Measurements from ENCODE around the gene UBL7. TPM values are rescaled to one million over a fixed set of nuclear protein-coding genes. Genes with fewer than 3 reads are reported as not detected.

UBL7 gene
- total RNA-seq = 40.2 TPM
- long read RNA-seq, transcript UBL7-201 (11 exons, 1,360 nt) = major isoform, 43 of 105 reads
- long read RNA-seq, transcript UBL7-202 (11 exons, 1,427 nt) = minor isoform, 41 of 105 reads
- long read RNA-seq, partial matches to known transcripts = 5 of 105 reads
- long read RNA-seq, other reads (novel, unspliced or antisense) = 15 of 105 reads

- Histone ChIP-seq H3K9me3 (no peaks in the 10 kb centered on the region), H3K4me3 (peak within 1 kb of the TSS; percentile 70), H3K27me3 (ENCODE audit: low read depth) (no peaks in the 10 kb centered on the region), H3K27ac (peak within 1 kb of the TSS; percentile 83), H3K4me1 (peaks cover 20% of the 10 kb centered on the region), H3K36me3 (peaks cover 20% of the 10 kb centered on the region)
- intact Hi-C loops (cut with DNase I) = no loop called here
- DNase-seq (peak; percentile 98), ATAC-seq (peak; percentile 99)
- peak; percentile 36 for TF ChIP-seq CTCF (IDR thresholded peaks at IDR 0.05)
These were observed at the start of gene UBL7 for GRCh38 chr15:74460871-74461846. Gene UBL7, minus strand, starts transcription at chr15:74461160. Its CDS starts 2,293 bp downstream, at chr15:74458867.

DNA sequence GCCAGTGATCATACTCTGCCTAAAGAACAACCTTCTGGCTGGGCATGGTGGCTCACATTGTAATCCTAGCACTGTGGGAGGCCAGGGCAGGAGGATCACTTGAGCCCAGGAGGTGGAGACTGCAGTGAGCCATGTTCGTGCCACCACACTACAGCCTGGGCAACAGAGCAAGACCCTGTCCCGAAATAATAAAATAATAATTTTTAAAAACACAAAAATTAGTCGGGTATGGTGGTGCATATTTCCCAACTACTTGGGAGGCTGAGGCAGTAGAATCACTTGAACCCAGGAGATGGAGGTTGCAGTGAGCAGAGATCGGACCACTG lies 45.5 kb upstream of the UBL7 start:
- DNase-seq (no peak), ATAC-seq (no peak)
- Histone ChIP-seq H3K4me1 (no peaks in the 10 kb centered on the region), H3K9me3 (no peaks in the 10 kb centered on the region), H3K27me3 (ENCODE audit: low read depth) (no peaks in the 10 kb centered on the region), H3K27ac (no peak overlapping the region), H3K4me3 (no peak overlapping the region), H3K36me3 (no peaks in the 10 kb centered on the region)
- intact Hi-C loops (cut with DNase I) = no loop called here
- TF ChIP-seq CTCF (IDR thresholded peaks at IDR 0.05) = no peak

- no peak for TF ChIP-seq CTCF (IDR thresholded peaks at IDR 0.05)
- DNase-seq = no peak
- Histone ChIP-seq H3K4me1 (no peaks in the 10 kb centered on the region), H3K27ac (no peak overlapping the region), H3K9me3 (no peaks in the 10 kb centered on the region), H3K36me3 (no peaks in the 10 kb centered on the region), H3K4me3 (no peak overlapping the region), H3K27me3 (ENCODE audit: low read depth) (no peaks in the 10 kb centered on the region)
- intact Hi-C loops (cut with DNase I) = no loop called here
- ATAC-seq = no peak
These were observed 45.0 kb upstream of the UBL7 start for GRCh38 chr15:74505837-74506514.

DNA sequence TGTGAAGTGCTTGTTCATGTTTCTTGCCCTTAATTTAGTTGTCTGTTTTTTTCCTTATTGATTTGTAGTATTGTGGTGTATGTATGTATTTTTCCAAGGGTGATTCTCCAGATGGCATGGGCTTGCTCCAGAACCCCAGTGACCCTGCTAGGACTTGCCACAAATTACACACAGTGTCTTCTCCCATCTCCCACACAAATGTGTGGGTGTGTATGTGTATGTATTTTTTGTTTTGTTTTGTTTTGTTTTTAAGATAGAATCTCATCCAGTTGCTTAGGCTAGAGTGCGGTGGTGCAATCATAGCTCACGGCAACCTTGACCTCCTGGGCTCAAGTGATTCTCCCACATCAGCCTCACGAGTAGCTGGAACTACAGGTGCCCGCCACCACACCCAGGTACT lies 43.9 kb upstream of the UBL7 start:
- no peak for DNase-seq
- intact Hi-C loops (cut with DNase I) = no loop called here
- no peaks in the 10 kb centered on the region for H3K4me1 ChIP-seq
- no peak for TF ChIP-seq CTCF (IDR thresholded peaks at IDR 0.05)
- no peak overlapping the region for H3K27ac ChIP-seq
- H3K27me3 ChIP-seq (ENCODE audit: low read depth) = no peaks in the 10 kb centered on the region
- no peak for ATAC-seq
- H3K4me3 ChIP-seq = no peak overlapping the region
- no peaks in the 10 kb centered on the region for H3K9me3 ChIP-seq
- H3K36me3 ChIP-seq = no peaks in the 10 kb centered on the region

DNA sequence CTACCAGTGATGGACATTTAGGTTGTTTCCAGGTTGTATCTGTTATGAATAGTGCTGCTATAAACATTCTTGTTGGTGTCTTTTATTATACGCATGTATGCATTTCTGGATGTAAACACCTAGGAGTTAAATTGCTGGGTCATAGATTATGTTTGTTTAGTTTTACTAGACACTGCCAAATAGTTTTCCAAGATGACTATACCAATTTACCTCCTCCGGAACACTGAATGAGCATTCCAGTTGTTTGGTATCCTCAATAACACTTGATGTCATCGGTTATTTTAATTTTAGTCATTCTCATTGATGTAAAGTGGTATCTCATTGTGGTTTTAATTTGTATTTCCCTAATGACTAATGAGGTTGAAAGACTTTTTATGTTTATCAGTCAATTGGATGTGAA lies 43.5 kb upstream of the UBL7 start:
- intact Hi-C loops (cut with DNase I) = no loop called here
- no peaks in the 10 kb centered on the region for H3K36me3 ChIP-seq
- H3K4me3 ChIP-seq = no peak overlapping the region
- ATAC-seq (no peak), DNase-seq (no peak)
- H3K27me3 ChIP-seq (ENCODE audit: low read depth) = no peaks in the 10 kb centered on the region
- no peak overlapping the region for H3K27ac ChIP-seq
- H3K4me1 ChIP-seq = no peaks in the 10 kb centered on the region
- no peak for TF ChIP-seq CTCF (IDR thresholded peaks at IDR 0.05)
- H3K9me3 ChIP-seq = no peaks in the 10 kb centered on the region

Measured in lower lobe of right lung (tissue), 2 donors.